ENCODE measurements around the gene C2orf92.
"Not testable (repeated sequence)": the region's sequence is repeated elsewhere in the genome, so short reads cannot be mapped to it uniquely, and the experiment has no call there.

C2orf92 gene

DNA sequence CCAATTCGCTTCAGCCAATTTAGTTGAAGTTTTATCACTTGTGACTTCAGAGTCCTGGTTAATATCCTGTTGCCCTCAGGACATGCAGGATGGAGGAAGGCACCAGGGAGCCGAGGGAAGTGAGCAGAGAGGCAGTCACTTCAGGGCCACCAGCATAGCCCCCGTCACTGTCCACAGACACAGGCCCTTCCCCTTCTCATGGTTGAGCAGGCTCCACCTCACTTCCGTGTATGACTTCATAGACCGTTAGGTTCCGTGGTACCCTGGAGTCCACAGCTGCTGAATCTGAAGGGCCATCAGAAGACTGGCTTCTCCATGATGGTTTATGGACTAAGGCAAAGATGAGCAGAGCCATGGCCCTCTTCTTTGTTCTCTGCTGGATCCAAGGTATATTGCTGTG lies at the start of gene C2orf92:
Gene C2orf92, plus strand, starts transcription at position 266 of the 400 bp plus-strand sequence. Its CDS starts 76 bp downstream, at position 342.
- Mint-ChIP-seq H3K4me3 (no peak within 1 kb of the TSS), H3K36me3 (ENCODE audit: low read depth) (peaks cover 10% of the 10 kb centered on the region), H3K27me3 (no peaks in the 10 kb centered on the region), H3K4me1 (peaks cover 31% of the 10 kb centered on the region), H3K9me3 (no peaks in the 10 kb centered on the region), H3K27ac (no peak within 1 kb of the TSS)
- DNase-seq (no peak), ATAC-seq (no peak)

DNA sequence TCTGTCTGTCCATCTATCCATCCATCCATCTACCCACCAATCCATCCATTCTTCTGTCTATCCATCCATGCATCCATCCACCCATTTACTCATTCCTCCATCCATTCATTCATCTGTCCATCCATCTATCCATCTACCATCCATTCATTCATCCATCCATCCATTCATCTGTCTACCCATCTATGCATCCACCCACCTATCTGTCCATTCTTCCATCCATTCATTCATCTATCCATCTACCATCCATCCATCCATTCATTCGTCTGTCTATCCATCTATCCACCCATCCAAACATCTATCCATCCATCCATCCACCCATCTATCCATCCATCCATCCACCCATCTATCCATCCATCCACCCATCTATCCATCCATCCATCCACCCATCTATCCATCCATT lies 49.0 kb upstream of the C2orf92 start:
- not testable (repeated sequence) for H3K9me3 Mint-ChIP-seq; H3K4me3 Mint-ChIP-seq; H3K4me1 Mint-ChIP-seq; H3K36me3 Mint-ChIP-seq (ENCODE audit: low read depth); ATAC-seq; H3K27ac Mint-ChIP-seq; H3K27me3 Mint-ChIP-seq; DNase-seq

DNA sequence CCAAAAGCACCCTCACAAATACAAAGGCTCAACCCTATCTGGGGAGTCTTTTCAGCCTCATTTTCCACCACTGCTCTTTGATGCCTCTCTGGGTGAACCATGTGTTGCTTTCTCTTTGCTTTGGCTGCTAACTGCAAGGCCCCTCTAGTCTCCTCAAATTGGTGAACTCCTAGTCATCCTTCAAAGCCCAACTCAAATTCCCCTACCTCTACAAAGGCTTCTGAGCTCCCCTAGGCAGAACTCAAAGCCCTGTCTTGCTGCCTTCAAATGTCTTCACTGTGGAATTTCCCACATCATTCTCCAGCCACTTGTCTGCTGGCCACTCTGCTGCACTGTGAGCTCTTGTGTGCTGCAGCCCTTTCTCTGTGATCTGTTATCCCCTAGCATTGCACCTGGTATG lies 46.5 kb upstream of the C2orf92 start:
- H3K27ac Mint-ChIP-seq, H3K9me3 Mint-ChIP-seq: not testable (repeated sequence)

DNA sequence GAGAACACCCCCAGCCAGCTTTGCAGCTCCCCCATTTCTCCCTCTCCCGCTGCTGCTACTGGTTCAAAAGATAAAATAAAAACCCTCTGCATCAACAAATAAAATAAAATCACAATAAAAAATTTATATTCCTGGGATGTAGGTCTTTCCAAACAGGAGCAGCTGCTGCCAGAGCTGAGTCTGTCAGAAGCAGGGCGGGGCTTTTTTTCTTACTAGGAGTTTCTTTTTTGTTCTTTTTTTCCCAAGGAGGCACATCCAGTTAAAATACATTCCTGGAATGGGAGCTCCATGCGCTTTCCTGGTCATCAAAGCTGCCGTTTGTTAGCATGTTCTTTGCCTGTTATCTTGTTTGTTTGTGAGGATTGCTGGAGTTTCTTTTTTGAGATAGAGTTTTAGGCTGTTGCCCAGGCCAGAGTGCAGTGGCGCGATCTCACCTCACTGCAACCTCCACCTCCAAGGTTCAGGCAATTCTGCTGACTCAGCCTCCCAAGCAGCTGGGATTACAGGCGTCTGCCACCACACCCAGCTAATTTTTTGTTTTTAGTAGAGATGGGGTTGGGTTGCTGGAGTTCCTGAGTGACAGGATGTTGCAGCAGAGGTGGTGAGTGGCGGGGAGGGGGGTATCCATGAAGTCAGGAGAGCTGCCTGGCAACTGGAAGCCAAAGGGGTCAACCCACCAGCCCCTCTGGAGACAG lies 44.0 kb upstream of the C2orf92 start:
- H3K36me3 Mint-ChIP-seq (ENCODE audit: low read depth); H3K27ac Mint-ChIP-seq; ATAC-seq; H3K4me1 Mint-ChIP-seq; H3K4me3 Mint-ChIP-seq; DNase-seq; H3K9me3 Mint-ChIP-seq; H3K27me3 Mint-ChIP-seq: not testable (repeated sequence)

More for the DNA sequence above, 46.5 kb upstream of the C2orf92 start:
- not testable (repeated sequence) for H3K4me1 Mint-ChIP-seq; H3K4me3 Mint-ChIP-seq; H3K36me3 Mint-ChIP-seq (ENCODE audit: low read depth); H3K27me3 Mint-ChIP-seq; ATAC-seq; DNase-seq

DNA sequence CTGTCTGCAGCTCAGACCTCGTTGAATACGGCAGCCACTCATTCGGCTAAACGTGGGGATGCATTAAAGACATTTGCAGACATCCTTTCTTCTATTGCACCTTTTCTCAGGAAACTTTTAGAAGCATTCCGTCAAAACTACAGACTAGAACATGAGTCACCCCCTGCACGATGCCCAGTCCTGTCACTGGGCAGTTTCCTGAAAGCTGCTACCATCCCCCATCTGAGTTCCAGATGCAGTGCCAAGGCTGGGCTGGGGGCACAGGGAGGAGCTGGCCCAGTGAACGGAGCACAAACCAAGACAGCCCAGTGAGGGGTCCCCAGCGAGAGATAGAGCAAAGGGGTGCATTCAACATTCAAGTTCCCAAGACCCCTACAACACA lies 43.5 kb upstream of the C2orf92 start:
- not testable (repeated sequence) for H3K4me3 Mint-ChIP-seq; H3K9me3 Mint-ChIP-seq; H3K4me1 Mint-ChIP-seq; H3K36me3 Mint-ChIP-seq (ENCODE audit: low read depth); H3K27me3 Mint-ChIP-seq; ATAC-seq; H3K27ac Mint-ChIP-seq; DNase-seq

DNA sequence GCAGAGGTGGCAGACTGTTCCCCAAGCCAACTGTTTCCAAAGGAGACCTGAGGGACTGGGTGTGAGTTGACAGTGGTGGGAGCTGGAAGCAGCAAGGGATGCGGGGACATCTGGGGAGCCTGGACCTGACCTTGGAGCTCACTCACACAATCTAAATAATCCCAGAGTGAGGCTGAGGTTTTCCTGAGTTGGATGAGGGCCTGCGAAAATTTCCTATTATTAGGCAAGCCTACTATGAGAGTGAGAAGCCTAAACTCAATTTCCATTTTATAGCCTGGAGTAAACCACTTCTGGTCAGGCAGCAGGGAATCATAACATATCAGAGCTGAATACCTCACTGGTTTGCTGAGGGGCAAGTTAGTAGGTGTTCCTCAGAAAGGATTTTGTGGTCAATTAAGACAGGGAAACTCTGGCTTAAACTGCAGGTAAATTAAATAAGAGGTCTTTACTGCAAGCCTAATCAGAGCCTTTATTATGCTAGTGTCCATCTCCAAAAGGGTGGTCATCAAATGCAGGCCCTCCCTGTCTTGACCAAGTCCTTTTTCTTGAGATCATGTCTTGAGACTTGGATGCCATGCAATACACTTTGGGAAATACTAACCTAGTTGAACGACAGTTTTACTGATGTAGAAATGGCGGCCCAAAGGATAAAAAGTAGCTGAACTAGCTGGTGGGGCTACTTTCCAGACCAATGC lies 25.3 kb upstream of the C2orf92 start:
- Mint-ChIP-seq H3K27ac (no peak overlapping the region), H3K9me3 (no peaks in the 10 kb centered on the region), H3K27me3 (peaks cover 7% of the 10 kb centered on the region), H3K36me3 (ENCODE audit: low read depth) (peaks cover 20% of the 10 kb centered on the region), H3K4me3 (no peak overlapping the region), H3K4me1 (peaks cover 20% of the 10 kb centered on the region)
- ATAC-seq: no peak
- no peak for DNase-seq

DNA sequence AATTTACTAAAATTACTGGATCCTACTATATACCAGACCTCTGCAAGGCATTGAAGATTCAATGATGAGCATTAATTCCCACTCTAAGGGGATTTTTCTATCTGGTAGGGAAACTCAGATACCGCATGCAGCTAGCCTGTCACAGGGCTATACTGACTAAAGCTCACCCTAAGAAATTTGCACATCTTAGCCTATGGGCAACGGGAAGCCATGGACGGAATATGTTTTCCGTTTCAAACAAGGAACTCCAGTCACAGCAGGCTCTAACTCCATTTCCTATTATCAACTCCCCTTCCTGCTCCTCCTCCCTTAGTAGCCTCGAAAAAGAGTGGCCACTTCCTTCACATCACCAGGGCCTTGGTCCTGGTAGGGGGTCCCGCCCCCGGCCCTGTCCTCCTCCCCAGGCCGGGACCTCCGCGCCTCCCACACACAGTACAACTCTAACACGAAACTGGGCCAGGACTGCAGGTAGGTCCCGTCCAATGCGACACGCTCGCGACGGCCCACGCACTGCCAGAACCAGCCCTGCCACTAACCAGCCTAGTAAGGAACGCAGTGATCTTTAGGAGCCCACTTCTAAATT lies 24.3 kb upstream of the C2orf92 start:
- H3K27ac Mint-ChIP-seq: peak overlapping the region; percentile 97
- H3K36me3 Mint-ChIP-seq (ENCODE audit: low read depth): peaks cover 27% of the 10 kb centered on the region
- ATAC-seq (peak; percentile 57), DNase-seq (no peak)
- H3K9me3 Mint-ChIP-seq: no peaks in the 10 kb centered on the region
- peaks cover under 1% of the 10 kb centered on the region for H3K27me3 Mint-ChIP-seq
- peak overlapping the region; percentile 94 for H3K4me3 Mint-ChIP-seq
- peaks cover 18% of the 10 kb centered on the region for H3K4me1 Mint-ChIP-seq

DNA sequence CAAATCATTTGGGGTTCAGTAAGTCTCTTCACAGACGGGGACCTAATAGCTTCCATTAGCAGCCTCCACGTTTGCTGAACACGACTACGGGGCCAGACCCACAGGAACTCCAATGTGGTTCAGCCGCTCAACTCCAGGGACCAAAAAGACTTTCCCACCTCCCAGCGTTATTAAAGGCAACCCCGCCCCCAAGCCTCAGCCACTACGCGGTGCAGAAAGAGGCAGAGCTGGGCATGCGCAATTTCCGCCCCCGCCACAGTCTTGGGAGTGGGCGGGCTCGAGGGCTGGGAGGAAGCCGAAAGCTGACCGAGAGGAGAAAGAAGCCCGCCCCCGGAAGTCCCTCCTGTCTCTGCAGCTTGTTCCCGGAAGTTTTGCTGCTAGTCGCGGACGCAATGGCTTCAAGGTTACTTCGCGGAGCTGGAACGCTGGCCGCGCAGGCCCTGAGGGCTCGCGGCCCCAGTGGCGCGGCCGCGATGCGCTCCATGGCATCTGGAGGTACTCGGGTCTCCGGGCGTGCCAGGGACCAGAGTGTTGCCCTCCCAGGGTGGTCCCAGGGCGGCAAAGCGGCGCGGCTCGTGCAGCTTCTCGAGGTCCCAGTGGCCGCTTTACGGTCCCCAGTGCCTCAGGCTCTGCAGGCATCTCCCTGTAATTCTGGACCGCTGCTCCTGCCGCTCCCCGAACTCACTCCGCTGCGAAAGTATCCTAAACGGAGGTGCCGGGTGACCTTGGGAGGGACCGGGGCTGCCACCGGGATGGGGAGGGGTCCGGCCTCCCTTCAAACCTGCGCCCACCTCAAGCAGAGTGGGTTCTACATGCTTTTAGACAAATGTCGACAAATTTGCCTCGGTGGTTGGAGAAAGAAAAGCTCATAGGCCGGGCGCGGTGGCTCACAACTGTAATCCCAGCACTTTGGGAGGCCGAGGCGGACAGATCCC lies 23.6 kb upstream of the C2orf92 start, which contains the start of gene COX5B:
Gene COX5B, plus strand, starts transcription at position 368 of the 935 bp plus-strand sequence. Its CDS starts 25 bp downstream, at position 393.
- ATAC-seq: peak; percentile 91
- peaks cover 18% of the 10 kb centered on the region for H3K4me1 Mint-ChIP-seq
- H3K36me3 Mint-ChIP-seq (ENCODE audit: low read depth): peaks cover 27% of the 10 kb centered on the region
- peak within 1 kb of the TSS; percentile 97 for H3K27ac Mint-ChIP-seq
- no peaks in the 10 kb centered on the region for H3K27me3 Mint-ChIP-seq
- DNase-seq: peak; percentile 99
- no peaks in the 10 kb centered on the region for H3K9me3 Mint-ChIP-seq
- H3K4me3 Mint-ChIP-seq: peak within 1 kb of the TSS; percentile 94

DNA sequence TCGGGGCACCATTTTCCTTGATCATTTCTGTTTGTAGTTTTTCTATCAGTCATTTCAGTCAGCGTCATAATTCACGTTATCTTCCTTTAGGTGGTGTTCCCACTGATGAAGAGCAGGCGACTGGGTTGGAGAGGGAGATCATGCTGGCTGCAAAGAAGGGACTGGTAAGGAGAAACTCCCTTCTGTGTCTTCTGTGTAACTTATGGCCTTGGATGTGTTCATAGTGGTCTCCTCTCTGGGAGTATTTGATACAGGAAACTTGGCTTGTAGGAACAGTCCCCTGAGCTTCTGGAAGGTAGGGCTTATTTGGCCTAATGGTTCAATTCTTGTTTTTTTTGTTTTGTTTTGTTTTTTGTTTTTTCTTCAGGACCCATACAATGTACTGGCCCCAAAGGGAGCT lies 22.5 kb upstream of the C2orf92 start:
- H3K27me3 Mint-ChIP-seq: no peaks in the 10 kb centered on the region
- H3K9me3 Mint-ChIP-seq: no peaks in the 10 kb centered on the region
- no peak for ATAC-seq
- peak overlapping the region; percentile 97 for H3K27ac Mint-ChIP-seq
- H3K4me3 Mint-ChIP-seq: peak overlapping the region; percentile 94
- H3K36me3 Mint-ChIP-seq (ENCODE audit: low read depth): peaks cover 27% of the 10 kb centered on the region
- peaks cover 18% of the 10 kb centered on the region for H3K4me1 Mint-ChIP-seq
- DNase-seq: no peak

DNA sequence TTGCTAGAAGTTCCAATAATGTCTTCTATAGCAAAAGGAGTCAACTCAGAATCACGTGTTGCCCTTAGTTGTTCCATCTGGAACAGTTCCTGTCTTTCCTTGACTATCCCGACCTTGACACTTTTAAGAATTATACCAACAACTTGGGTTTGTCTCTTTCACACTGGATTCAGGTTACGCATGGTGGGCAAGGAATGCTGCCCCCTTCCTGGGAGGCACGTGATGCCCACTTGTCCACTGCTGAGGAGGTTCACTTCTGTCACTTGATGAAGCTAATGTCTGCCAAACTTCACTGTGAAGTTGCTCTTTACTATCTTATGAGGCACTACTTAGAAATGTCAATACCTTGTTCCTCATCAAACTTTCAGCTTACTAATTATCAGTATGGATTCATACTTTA lies 18.4 kb upstream of the C2orf92 start:
- peaks cover 24% of the 10 kb centered on the region for H3K4me1 Mint-ChIP-seq
- H3K27ac Mint-ChIP-seq: no peak overlapping the region
- ATAC-seq (no peak), DNase-seq (no peak)
- H3K36me3 Mint-ChIP-seq (ENCODE audit: low read depth): peaks cover 50% of the 10 kb centered on the region
- no peaks in the 10 kb centered on the region for H3K27me3 Mint-ChIP-seq
- H3K9me3 Mint-ChIP-seq: no peaks in the 10 kb centered on the region
- H3K4me3 Mint-ChIP-seq: no peak overlapping the region

DNA sequence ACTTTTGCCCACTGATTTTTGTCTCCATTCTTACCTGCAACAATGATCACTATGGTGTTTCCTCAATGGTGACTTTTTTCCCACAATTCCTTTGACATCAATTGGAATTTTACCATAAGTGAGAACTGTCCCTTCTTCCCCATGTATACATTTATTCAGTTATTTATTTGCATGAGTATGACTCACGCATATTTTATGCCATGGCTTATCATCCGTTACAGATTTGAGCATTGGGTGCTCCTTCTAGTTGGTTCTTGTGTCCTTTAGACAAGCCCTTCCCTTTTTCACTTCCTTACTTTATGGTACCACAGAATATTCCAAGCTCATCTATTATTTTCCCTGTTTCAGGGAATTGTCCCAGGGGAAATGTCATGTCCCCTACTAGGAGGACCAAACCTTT lies 16.0 kb upstream of the C2orf92 start:
- no peaks in the 10 kb centered on the region for H3K27me3 Mint-ChIP-seq
- peaks cover 46% of the 10 kb centered on the region for H3K36me3 Mint-ChIP-seq (ENCODE audit: low read depth)
- DNase-seq (no peak), ATAC-seq (no peak)
- H3K4me3 Mint-ChIP-seq: no peak overlapping the region
- no peak overlapping the region for H3K27ac Mint-ChIP-seq
- H3K4me1 Mint-ChIP-seq: peaks cover 16% of the 10 kb centered on the region
- no peaks in the 10 kb centered on the region for H3K9me3 Mint-ChIP-seq

DNA sequence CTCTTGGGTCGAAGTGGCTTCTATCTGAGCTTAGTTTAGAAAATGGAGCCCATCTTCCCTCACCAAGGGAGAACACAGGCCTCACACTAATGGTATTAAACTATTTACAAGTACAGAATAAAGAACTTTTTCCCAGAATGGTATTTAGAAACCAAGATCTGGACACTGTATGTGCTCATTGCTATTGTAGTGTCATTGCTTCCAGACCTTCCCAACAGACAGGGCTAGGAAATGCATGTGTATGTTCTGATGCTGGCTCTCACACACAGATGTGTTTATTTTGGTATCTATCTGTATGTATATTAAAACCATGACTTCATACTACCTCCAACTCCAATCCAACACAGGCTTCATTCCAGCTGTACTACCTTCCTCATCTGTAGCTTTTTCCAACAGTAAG lies 15.6 kb upstream of the C2orf92 start:
- H3K27ac Mint-ChIP-seq: no peak overlapping the region
- no peak overlapping the region for H3K4me3 Mint-ChIP-seq
- DNase-seq: no peak
- no peaks in the 10 kb centered on the region for H3K27me3 Mint-ChIP-seq
- H3K4me1 Mint-ChIP-seq: peaks cover 16% of the 10 kb centered on the region
- H3K36me3 Mint-ChIP-seq (ENCODE audit: low read depth): peaks cover 49% of the 10 kb centered on the region
- no peaks in the 10 kb centered on the region for H3K9me3 Mint-ChIP-seq
- no peak for ATAC-seq

DNA sequence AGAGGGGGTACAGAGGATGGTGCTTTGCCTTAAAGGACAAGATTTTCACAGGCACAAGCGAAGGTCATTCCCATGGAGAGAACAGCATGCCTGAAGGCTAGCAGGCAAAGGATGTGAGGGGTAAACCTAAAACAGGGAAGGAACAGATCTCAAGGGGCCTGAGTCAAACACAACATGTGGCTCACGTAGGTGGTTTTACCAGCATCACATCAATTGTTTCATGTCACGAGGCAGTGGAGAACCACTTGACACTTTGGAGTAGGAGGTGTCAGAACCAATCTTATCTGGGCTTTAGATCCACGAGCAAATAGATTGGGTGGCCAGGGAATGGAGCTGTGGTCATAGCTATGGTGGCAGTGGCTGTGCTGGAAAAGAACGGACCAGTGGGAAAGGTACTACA lies 15.2 kb upstream of the C2orf92 start:
- H3K9me3 Mint-ChIP-seq: no peaks in the 10 kb centered on the region
- no peaks in the 10 kb centered on the region for H3K27me3 Mint-ChIP-seq
- peaks cover 16% of the 10 kb centered on the region for H3K4me1 Mint-ChIP-seq
- H3K27ac Mint-ChIP-seq: no peak overlapping the region
- ATAC-seq (peak; percentile 34), DNase-seq (no peak)
- no peak overlapping the region for H3K4me3 Mint-ChIP-seq
- H3K36me3 Mint-ChIP-seq (ENCODE audit: low read depth): peaks cover 46% of the 10 kb centered on the region

DNA sequence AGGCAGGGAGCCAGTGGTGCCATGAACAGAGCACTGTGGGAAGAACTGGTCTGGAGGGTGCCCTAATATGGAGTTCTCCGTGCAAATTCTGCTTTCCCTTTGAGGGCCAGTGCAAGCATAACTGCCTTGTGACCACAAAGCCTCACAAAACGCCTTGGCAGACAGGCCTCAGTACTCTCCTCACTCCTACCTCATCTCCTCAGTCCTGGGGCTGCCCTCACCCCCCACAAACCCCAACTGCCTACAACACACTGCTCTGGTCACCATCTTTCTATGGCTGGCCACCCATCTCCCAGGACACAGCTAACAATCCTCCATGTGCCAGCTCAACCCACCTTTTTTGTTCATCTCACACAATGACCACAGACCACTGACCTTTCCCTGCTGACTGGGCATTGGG lies 14.7 kb upstream of the C2orf92 start:
- ATAC-seq (peak; percentile 12), DNase-seq (no peak)
- Mint-ChIP-seq H3K36me3 (ENCODE audit: low read depth) (peaks cover 41% of the 10 kb centered on the region), H3K4me3 (no peak overlapping the region), H3K27me3 (no peaks in the 10 kb centered on the region), H3K4me1 (peaks cover 16% of the 10 kb centered on the region), H3K9me3 (no peaks in the 10 kb centered on the region), H3K27ac (no peak overlapping the region)
